ENCODE data around the gene SEC11C. TPM values are rescaled to one million over a fixed set of nuclear protein-coding genes. Genes with fewer than 3 reads are reported as not detected.

SEC11C gene
- polyA plus RNA-seq, 1 of the 3 experiments (the other 2 are of a cell fraction): 21.7 TPM

GRCh38 chr18:59156316-59156715 lies 16.6 kb downstream of the SEC11C start:
- Histone ChIP-seq H3K9me3 (no peaks in the 10 kb centered on the region), H3K36me3 (replicated peaks in 1 of 2; ENCODE audit: control insufficient read depth in 1 of 2, insufficient read depth in 2 of 2, low read length in 1 of 2) (peaks cover 0 to 24% of the 10 kb centered on the region in 2 experiments), H2AFZ (ENCODE audit: low read depth) (no peak overlapping the region), H3K27me3 (ENCODE audit: insufficient read depth) (no peaks in the 10 kb centered on the region), H3F3A (replicated peaks; ENCODE audit: insufficient read depth) (no peaks in the 10 kb centered on the region), H3K4me1 (ENCODE audit: control insufficient read depth in 1 of 2, insufficient read depth in 2 of 2, low read depth in 1 of 2, low read length in 1 of 2) (no peaks in the 10 kb centered on the region; a peak in 2 of 4 replicates), H3K4me3 (ENCODE audit: low read depth in 2 of 2, low read length in 1 of 2) (no peak overlapping the region), H3K9me2 (no peaks in the 10 kb centered on the region), H4K20me1 (ENCODE audit: insufficient read depth) (no peaks in the 10 kb centered on the region), H3K4me2 (no peak overlapping the region), H3K9ac (no peak overlapping the region), H3K27ac (ENCODE audit: low read depth in 2 of 2, low read length in 1 of 2) (peak overlapping the region in 1 of 2 experiments; percentile 76; a peak in 2 of 4 replicates), H3K79me2 (ENCODE audit: insufficient read depth) (no peaks in the 10 kb centered on the region)
- WGBS (ENCODE audit: low lambda C conversion rate): 85% methylated on average over 3 of the region's 3 CpGs
- no peak for TF ChIP-seq IRF3 (IDR thresholded peaks at IDR 0.05; ENCODE audit: low read depth, low read length)
- no peak for TF ChIP-seq RAD21 (IDR thresholded peaks at IDR 0.05; ENCODE audit: low read length)
- no peak for TF ChIP-seq MXI1 (IDR thresholded peaks at IDR 0.05; ENCODE audit: low read depth, low read length)
- no peak for TF ChIP-seq NFIC (IDR thresholded peaks at IDR 0.05; ENCODE audit: borderline replicate concordance)
- no peak for TF ChIP-seq GATA2 (CRISPR knock-in tag; IDR thresholded peaks at IDR 0.05)
- TF ChIP-seq EZH2phosphoT487 (IDR thresholded peaks at IDR 0.05; ENCODE audit: borderline replicate concordance, low read depth): no peak
- no peak for TF ChIP-seq USF1 (IDR thresholded peaks at IDR 0.05; ENCODE audit: borderline replicate concordance, low read depth)
- TF ChIP-seq NRF1 (IDR thresholded peaks at IDR 0.05; ENCODE audit: low read depth, low read length): no peak
- no peak for TF ChIP-seq FOSL2 (IDR thresholded peaks at IDR 0.05; ENCODE audit: borderline replicate concordance, low read depth)
- no peak for TF ChIP-seq SIN3A (IDR thresholded peaks at IDR 0.05; ENCODE audit: borderline replicate concordance, low read depth, low read length)
- TF ChIP-seq CHD2 (IDR thresholded peaks at IDR 0.05; ENCODE audit: low read length, partially characterized antibody): no peak
- no peak for TF ChIP-seq ZBTB33 (IDR thresholded peaks at IDR 0.05; ENCODE audit: borderline replicate concordance, low read depth)
- TF ChIP-seq PBX3 (IDR thresholded peaks at IDR 0.05): no peak
- TF ChIP-seq SMC3 (IDR thresholded peaks at IDR 0.05; ENCODE audit: low read depth, low read length): no peak
- TF ChIP-seq FOXJ3 (CRISPR knock-in tag; IDR thresholded peaks at IDR 0.05): no peak
- TF ChIP-seq TEAD4 (IDR thresholded peaks at IDR 0.05; ENCODE audit: borderline replicate concordance, insufficient read depth): no peak
- no peak for TF ChIP-seq GABPA (IDR thresholded peaks at IDR 0.05; ENCODE audit: low read depth)
- no peak for TF ChIP-seq FOXM1 (IDR thresholded peaks at IDR 0.05; ENCODE audit: low read depth)
- CTCF ChIA-PET: no interaction called here
- no peak for DNase-seq
- POLR2A ChIA-PET: no interaction called here

Data from SK-N-SH (cell line).